ENCODE results near the gene PLEKHJ1.

- no peak for TF ChIP-seq POLR2AphosphoS5 (IDR thresholded peaks at IDR 0.05)
- TF ChIP-seq EZH2 (IDR thresholded peaks at IDR 0.05; ENCODE audit: borderline replicate concordance, insufficient read depth, low read length, poor library complexity, severe bottlenecking) = no peak
- TF ChIP-seq CTCF (IDR thresholded peaks at IDR 0.05; ENCODE audit: poor library complexity, severe bottlenecking) = no peak
- TF ChIP-seq, protein P1, sequence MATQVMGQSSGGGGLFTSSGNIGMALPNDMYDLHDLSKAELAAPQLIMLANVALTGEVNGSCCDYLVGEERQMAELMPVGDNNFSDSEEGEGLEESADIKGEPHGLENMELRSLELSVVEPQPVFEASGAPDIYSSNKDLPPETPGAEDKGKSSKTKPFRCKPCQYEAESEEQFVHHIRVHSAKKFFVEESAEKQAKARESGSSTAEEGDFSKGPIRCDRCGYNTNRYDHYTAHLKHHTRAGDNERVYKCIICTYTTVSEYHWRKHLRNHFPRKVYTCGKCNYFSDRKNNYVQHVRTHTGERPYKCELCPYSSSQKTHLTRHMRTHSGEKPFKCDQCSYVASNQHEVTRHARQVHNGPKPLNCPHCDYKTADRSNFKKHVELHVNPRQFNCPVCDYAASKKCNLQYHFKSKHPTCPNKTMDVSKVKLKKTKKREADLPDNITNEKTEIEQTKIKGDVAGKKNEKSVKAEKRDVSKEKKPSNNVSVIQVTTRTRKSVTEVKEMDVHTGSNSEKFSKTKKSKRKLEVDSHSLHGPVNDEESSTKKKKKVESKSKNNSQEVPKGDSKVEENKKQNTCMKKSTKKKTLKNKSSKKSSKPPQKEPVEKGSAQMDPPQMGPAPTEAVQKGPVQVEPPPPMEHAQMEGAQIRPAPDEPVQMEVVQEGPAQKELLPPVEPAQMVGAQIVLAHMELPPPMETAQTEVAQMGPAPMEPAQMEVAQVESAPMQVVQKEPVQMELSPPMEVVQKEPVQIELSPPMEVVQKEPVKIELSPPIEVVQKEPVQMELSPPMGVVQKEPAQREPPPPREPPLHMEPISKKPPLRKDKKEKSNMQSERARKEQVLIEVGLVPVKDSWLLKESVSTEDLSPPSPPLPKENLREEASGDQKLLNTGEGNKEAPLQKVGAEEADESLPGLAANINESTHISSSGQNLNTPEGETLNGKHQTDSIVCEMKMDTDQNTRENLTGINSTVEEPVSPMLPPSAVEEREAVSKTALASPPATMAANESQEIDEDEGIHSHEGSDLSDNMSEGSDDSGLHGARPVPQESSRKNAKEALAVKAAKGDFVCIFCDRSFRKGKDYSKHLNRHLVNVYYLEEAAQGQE (IDR thresholded peaks at IDR 0.05; ENCODE audit: borderline replicate concordance) = no peak
These were observed 25.5 kb upstream of the PLEKHJ1 start for GRCh38 chr19:2261438-2262172.

All from neural cell (in vitro differentiated cells).